WTC11 (cell line): ENCODE measurements around the gene RASSF4. TPM values are rescaled to one million over a fixed set of nuclear protein-coding genes. Genes with fewer than 3 reads are reported as not detected.

Source experiments
- ATAC-seq: fragments of 200-7000 bp; cut with Tn5 transposase; 2 replicates; pipeline ENCODE4 v1.10.0; 2021; ENCODE audit warnings: mild to moderate bottlenecking, moderate library complexity
- CTCF ChIA-PET: fragments of 300-600 bp; sonication (Branson Sonifier 250); formaldehyde crosslinking; loops from one replicate; lab custom pipeline; 2021; ENCODE audit warnings: antibody characterized with exemption; lab: Charles Lee
- POLR2A ChIA-PET: fragments of 350-600 bp; sonication (Branson Sonifier 250); formaldehyde crosslinking; loops from one replicate; lab custom pipeline; 2021; ENCODE audit warnings: antibody characterized with exemption; lab: Charles Lee
- DNase-seq: peaks from one replicate; pipeline ENCODE4 v3.0.0; 2021; ENCODE audit warnings: low spot score
- H3K27ac Mint-ChIP-seq: 2 replicates; pipeline ENCODE4 v1.8.0; 2021; ENCODE audit warnings: mixed read lengths
- H3K27me3 Mint-ChIP-seq: 2 replicates; pipeline ENCODE4 v1.8.0; 2021; ENCODE audit warnings: low read depth, mild to moderate bottlenecking, moderate library complexity, mixed read lengths
- H3K36me3 Mint-ChIP-seq: 2 replicates; pipeline ENCODE4 v1.8.0; 2021; ENCODE audit warnings: mixed read lengths
- H3K4me1 Mint-ChIP-seq: 2 replicates; pipeline ENCODE4 v1.8.0; 2022; ENCODE audit warnings: mixed read lengths
- H3K4me3 Mint-ChIP-seq: 2 replicates; pipeline ENCODE4 v1.8.0; 2021; ENCODE audit warnings: mild to moderate bottlenecking, moderate library complexity, mixed read lengths
- H3K9me3 Mint-ChIP-seq: 2 replicates; pipeline ENCODE4 v1.8.0; 2021; ENCODE audit warnings: mixed read lengths
- ARID4B ChIP-seq: sonication (generic); formaldehyde crosslinking; IDR thresholded peaks from 2 replicates; pipeline ENCODE4 v1.8.0; 2023; ENCODE audit warnings: missing genetic modification reagents, mild to moderate bottlenecking, borderline replicate concordance
- ATF3 ChIP-seq: sonication (generic); formaldehyde crosslinking; conservative IDR thresholded peaks from 2 replicates; pipeline ENCODE4 v1.8.1; 2022; ENCODE audit warnings: mild to moderate bottlenecking, missing genetic modification reagents
- CTCF ChIP-seq: fragments of 200-600 bp; IDR thresholded peaks from 2 replicates; pipeline ENCODE4 v1.8.0; 2022; ENCODE audit warnings: antibody characterized with exemption
- E2F4 ChIP-seq: sonication (generic); formaldehyde crosslinking; IDR thresholded peaks from 2 replicates; pipeline ENCODE4 v1.8.1; 2022; ENCODE audit warnings: low read depth, mild to moderate bottlenecking, moderate library complexity, missing genetic modification reagents, borderline replicate concordance
- E2F5 ChIP-seq: sonication (generic); formaldehyde crosslinking; IDR thresholded peaks from 2 replicates; pipeline ENCODE4 v1.8.1; 2022; ENCODE audit warnings: mild to moderate bottlenecking, moderate library complexity, missing genetic modification reagents
- FOXJ3 ChIP-seq: sonication (generic); formaldehyde crosslinking; IDR thresholded peaks from 2 replicates; pipeline ENCODE4 v1.9.0; 2021; ENCODE audit warnings: missing genetic modification reagents, mild to moderate bottlenecking, borderline replicate concordance
- FOXK1 ChIP-seq: sonication (generic); formaldehyde crosslinking; IDR thresholded peaks from 2 replicates; pipeline ENCODE4 v1.8.0; 2022; ENCODE audit warnings: mild to moderate bottlenecking, moderate library complexity, missing genetic modification reagents
- GABPB1 ChIP-seq: sonication (generic); formaldehyde crosslinking; IDR thresholded peaks from 2 replicates; pipeline ENCODE4 v1.8.1; 2023; ENCODE audit warnings: mild to moderate bottlenecking, missing genetic modification reagents
- JAZF1 ChIP-seq: fragments of 250-450 bp; sonication (Bioruptor Pico); IDR thresholded peaks from 2 replicates; pipeline ENCODE4 v1.9.0; 2021; ENCODE audit warnings: moderate library complexity, mild to moderate bottlenecking, inconsistent platforms
- JUN ChIP-seq: sonication (generic); formaldehyde crosslinking; IDR thresholded peaks from 2 replicates; pipeline ENCODE4 v1.8.0; 2023; ENCODE audit warnings: mild to moderate bottlenecking, missing genetic modification reagents
- MAX ChIP-seq: sonication (generic); formaldehyde crosslinking; IDR thresholded peaks from 2 replicates; pipeline ENCODE4 v1.8.0; 2022; ENCODE audit warnings: mild to moderate bottlenecking, missing genetic modification reagents
- NR2C2 ChIP-seq: sonication (generic); formaldehyde crosslinking; IDR thresholded peaks from 2 replicates; pipeline ENCODE4 v1.8.0; 2022; ENCODE audit warnings: mild to moderate bottlenecking, missing genetic modification reagents
- PREB ChIP-seq: sonication (generic); formaldehyde crosslinking; IDR thresholded peaks from 2 replicates; pipeline ENCODE4 v1.8.1; 2022; ENCODE audit warnings: mild to moderate bottlenecking, missing genetic modification reagents, moderate library complexity, borderline replicate concordance
- PRRX2 ChIP-seq: fragments of 250-450 bp; sonication (Bioruptor Pico); IDR thresholded peaks from 2 replicates; pipeline ENCODE4 v1.8.0; 2021; ENCODE audit warnings: mild to moderate bottlenecking
- TCF7 ChIP-seq: sonication (generic); formaldehyde crosslinking; IDR thresholded peaks from 2 replicates; pipeline ENCODE4 v1.8.0; 2022; ENCODE audit warnings: mild to moderate bottlenecking, low read depth, missing genetic modification reagents, moderate library complexity
- ZNF121 ChIP-seq: sonication (generic); formaldehyde crosslinking; IDR thresholded peaks from 2 replicates; pipeline ENCODE4 v1.8.0; 2023; ENCODE audit warnings: missing genetic modification reagents
- ZNF232 ChIP-seq: sonication (generic); formaldehyde crosslinking; IDR thresholded peaks from 2 replicates; pipeline ENCODE4 v1.8.0; 2022; ENCODE audit warnings: mild to moderate bottlenecking, missing genetic modification reagents
- ZNF423 ChIP-seq: fragments of 250-450 bp; sonication (Bioruptor Pico); IDR thresholded peaks from 2 replicates; pipeline ENCODE4 v2.1.2; 2022; ENCODE audit warnings: mild to moderate bottlenecking, moderate library complexity
- total RNA-seq: library from RNA; stranded (reverse); gene quantifications from 3 replicates; pipeline ENCODE4 v1.2.3, GENCODE V29; 2021

Gene RASSF4
- total RNA-seq, 1 experiment from 2014 or later, result 15.7 TPM

GRCh38 chr10:44978570-44979280 lies 19.1 kb downstream of the RASSF4 start, which contains the start of gene DEPP1:
DEPP1 (minus strand) TSS chr10:44978809; CDS start chr10:44978030, 779 bp downstream.
- POLR2A ChIA-PET, result interaction anchor here (0.9 kb wide), 1 partner anchor 10 kb away, joined by 5 read pairs; no protein-coding TSS in a partner anchor
- peaks cover 12% of the 10 kb centered on the region for H3K27me3 Mint-ChIP-seq
- peak; percentile 60 for ATAC-seq

More at GRCh38 chr10:44978570-44979280, 19.1 kb downstream of the RASSF4 start, which contains the start of gene DEPP1:
- CTCF ChIA-PET, result interaction anchor here (0.8 to 3.7 kb wide), 7 partner anchors 12 to 115 kb away, joined by 3 to 46 read pairs (median 5); partner anchors contain the start of gene RASSF4
- no peaks in the 10 kb centered on the region for H3K9me3 Mint-ChIP-seq
- peak within 1 kb of the TSS; percentile 49; the same call in 1 of the 2 replicates for H3K27ac Mint-ChIP-seq
- peak within 1 kb of the TSS; percentile 22 for H3K4me3 Mint-ChIP-seq
- TF ChIP-seq ZNF232 (no peak), PRRX2 (CRISPR knock-in tag) (no peak), E2F4 (CRISPR knock-in tag) (no peak), ZNF423 (CRISPR knock-in tag) (no peak), FOXK1 (CRISPR knock-in tag) (peak; percentile 74), ZNF121 (CRISPR knock-in tag) (no peak), MAX (CRISPR knock-in tag) (no peak), TCF7 (CRISPR knock-in tag) (no peak), GABPB1 (CRISPR knock-in tag) (peak; percentile 88), FOXJ3 (CRISPR knock-in tag) (no peak), CTCF (no peak), JAZF1 (CRISPR knock-in tag) (no peak), ATF3 (CRISPR knock-in tag) (no peak), NR2C2 (no peak), PREB (CRISPR knock-in tag) (no peak), E2F5 (no peak), ARID4B (no peak), JUN (CRISPR knock-in tag) (no peak)
- H3K4me1 Mint-ChIP-seq, result peaks cover 55% of the 10 kb centered on the region
- H3K36me3 Mint-ChIP-seq, result no peaks in the 10 kb centered on the region
- DNase-seq, result peak; percentile 80
